GM19025 (cell line): ENCODE measurements around the gene SCFD2.
"Not testable (repeated sequence)": the region's sequence is repeated elsewhere in the genome, so short reads cannot be mapped to it uniquely, and the experiment has no call there.

ENCODE experiments used
- ATAC-seq: cut with Tn5 transposase; IDR thresholded peaks from one replicate; pipeline ENCODE4 v1.9.1; 2021; ENCODE audit warnings: mild to moderate bottlenecking, low read depth, moderate library complexity; ENCODE audit not compliant: unreplicated experiment

Gene SCFD2

DNA sequence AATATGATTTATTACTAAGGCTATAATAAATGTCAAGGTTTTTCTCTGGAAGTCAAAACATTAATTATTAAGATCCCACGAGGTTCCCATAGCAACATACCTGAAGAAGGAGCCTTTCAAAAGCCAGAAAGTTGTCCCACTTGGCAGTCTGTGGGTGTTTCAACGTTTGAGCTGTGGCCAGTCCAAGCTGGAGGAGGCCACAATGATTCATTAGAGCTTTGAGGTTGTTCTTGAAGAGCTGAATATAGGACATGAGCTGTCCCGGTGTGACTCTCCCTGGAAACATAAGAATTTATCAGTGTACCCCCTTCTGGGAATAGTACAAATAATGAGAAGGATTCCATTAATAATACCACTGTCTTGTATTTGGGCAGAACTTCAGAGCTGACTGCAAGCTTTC is 92.1 kb downstream of the SCFD2 start:
- no peak for ATAC-seq

DNA sequence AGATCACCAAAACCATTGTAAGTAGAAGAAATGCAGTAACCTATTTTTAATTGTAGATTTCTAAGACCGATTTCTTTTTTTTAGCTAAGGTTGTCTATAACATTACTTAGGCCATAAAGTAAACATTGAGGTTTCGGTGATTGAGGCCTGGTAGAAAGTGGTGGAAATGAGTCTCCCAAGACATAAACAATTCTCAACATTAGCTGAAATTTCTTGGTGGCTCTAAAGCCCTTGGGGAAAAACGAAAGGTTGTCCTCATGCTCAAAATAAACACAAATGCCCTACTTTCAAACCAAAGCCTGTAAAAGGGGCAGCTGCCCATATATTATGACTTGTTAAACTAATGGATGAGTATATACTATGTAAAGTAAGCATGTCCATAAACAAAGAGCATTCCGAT is 98.8 kb downstream of the SCFD2 start:
- ATAC-seq = no peak

DNA sequence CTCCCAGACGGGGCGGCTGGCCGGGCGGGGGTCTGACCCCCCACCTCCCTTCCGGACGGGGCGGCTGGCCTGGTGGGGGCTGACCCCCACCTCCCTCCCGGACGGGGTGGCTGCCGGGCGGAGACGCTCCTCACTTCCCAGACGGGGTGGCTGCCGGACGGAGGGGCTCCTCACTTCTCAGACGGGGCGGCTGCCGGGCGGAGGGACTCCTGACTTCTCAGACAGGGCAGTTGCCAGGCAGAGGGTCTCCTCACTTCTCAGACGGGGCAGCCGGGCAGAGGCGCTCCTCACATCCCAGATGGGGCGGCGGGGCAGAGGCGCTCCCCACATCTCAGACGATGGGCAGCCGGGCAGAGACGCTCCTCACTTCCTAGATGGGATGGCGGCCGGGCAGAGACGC is 109.9 kb downstream of the SCFD2 start:
- ATAC-seq = not testable (repeated sequence)

DNA sequence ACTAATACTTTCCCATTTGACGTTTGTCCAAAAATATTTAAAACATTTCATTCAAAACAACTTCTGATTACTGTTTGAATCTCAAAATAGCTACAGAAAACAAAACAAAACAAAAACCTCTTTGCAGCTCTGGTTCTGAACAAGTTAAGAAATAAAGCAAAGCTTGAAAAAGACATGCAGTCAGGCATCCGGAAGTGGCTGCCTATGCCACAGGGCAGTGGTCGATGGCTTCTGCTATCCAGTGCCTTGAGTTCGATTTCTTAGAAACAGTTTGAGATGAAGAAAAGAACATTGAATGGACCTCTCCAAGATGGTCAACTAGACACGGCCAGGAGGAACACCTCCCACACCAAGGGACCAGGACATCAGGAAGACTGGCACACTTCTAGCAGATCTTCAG is 125.3 kb downstream of the SCFD2 start:
- no peak for ATAC-seq

DNA sequence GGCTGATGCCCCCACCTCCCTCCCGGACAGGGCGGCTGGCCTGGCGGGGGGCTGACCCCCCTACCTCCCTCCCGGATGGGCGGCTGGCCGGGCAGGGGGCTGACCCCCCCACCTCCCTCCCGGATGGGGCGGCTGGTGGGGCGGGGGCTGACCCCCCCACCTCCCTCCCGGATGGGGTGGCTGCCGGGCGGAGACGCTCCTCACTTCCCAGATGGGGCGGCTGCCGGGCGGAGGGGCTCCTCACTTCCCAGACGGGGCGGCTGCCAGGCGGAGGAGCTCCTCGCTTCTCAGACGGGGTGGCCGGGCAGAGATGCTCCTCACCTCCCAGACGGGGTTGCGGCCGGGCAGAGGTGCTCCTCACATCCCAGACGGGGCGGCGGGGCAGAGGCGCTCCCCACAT is 127.5 kb downstream of the SCFD2 start:
- ATAC-seq = not testable (repeated sequence)

DNA sequence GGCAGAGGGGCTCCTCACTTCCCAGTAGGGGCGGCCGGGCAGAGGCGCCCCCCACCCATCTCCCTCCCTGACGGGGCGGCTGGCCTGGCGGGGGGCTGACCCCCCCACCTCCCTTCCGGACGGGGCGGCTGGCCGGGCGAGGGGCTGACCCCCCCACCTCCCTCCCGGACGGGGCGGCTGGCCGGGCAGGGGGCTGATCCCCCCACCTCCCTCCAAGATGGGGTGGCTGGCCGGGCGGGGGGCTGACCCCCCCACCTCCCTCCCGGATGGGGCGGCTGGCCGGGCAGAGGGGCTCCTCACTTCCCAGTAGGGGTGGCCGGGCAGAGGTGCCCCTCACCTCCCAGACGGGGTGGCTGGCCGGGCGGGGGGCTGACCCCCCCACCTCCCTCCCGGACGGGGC is 128.1 kb downstream of the SCFD2 start:
- ATAC-seq = not testable (repeated sequence)

DNA sequence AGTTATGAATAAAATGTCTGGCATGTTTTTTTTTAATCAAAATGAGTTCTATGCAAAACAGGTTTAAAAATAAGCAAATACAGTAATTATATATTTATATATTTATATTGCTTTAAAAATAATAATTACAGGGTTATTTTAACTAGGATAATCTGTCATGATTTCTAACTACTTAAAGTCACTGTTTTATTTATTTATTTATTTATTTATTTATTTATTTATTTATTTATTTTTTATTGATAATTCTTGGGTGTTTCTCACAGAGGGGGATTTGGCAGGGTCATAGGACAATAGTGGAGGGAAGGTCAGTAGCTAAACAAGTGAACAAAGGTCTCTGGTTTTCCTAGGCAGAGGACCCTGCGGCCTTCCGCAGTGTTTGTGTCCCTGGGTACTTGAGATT is 129.2 kb downstream of the SCFD2 start:
- ATAC-seq = not testable (repeated sequence)

DNA sequence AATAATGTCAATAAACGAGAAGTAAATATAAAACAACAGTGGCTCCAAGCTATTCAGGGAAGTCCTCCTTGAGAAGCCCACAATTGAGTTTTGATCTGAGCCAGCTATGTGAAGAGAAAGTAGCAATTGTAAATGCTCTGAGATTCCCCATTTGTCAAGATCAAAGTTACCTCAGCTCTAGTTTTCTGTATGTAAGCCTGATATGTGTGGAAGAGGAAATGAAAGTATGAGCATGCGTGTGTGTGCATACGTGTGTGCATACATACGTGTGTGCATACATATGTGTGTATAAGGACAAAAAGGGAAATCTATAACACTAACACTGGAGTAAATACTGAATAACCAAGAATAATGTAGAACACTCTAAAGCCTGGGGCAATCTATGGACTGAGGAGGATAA is 130.3 kb downstream of the SCFD2 start:
- ATAC-seq = no peak

DNA sequence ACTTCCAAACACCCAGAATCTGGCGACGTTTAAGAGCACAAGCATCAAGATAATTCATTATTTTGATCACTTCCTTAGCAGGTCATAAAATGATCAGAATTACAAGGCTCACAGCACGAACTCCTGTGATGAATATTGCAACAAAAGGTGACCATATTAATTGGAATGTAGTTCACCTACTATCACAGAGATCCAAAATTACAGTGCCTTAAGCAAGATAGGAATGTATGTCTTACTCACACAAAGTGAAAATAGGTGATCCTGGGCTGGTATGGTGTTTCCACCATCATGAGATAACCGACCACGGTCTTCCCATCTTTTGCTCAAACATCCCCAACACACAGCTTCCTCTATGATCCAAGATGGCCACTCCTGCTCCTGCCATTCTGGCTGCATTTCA is 131.2 kb downstream of the SCFD2 start:
- ATAC-seq = no peak

DNA sequence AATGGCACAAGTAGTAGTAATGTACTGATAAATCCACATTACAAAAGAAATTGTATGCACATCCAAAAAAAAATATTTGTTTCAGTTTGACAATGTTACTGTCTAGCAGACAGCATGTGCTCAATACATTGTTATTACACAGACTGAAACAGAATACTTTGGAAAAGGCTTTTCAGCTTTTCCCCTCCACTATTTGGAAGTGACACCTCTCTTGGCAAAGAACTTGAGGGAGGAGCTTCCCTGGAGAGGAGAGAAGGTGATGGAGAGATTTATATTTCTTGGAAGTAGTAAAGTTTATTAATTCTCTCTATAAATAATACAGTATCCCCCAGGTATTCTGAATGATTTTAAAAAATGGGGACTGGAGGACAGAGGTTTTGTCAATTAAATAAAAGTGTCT is 131.8 kb downstream of the SCFD2 start:
- ATAC-seq = no peak

DNA sequence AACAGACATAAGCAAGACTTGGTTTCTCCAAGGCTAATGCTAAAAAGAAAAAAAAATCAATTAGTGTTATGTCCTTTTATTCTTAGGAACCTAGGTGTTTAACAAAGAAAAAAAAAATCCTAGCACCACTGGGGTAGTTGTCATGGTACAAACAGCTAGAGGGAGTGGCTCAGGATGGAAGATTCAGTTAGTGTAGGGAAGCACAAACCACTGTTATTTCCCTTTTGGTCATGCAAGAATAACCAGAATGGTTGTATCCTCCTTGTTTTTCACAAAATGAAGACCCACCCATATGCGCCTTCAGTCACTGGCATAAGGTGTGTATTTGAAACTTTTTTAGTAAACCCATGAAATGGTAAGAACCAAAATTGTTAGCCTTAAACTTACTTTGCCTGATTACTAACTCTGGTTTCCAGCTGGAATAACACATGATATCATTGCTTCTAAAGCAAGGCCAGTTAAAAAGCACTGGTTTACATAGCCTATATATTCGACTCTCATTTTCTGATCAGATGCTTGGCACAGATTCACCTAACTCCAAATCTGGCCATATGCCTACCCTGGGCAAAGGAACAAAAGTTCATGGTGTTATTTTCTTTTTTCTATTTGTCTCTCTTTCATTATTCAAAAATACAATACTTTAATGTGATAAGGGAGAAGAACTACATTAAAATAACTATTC is 132.6 kb downstream of the SCFD2 start:
- ATAC-seq = no peak

DNA sequence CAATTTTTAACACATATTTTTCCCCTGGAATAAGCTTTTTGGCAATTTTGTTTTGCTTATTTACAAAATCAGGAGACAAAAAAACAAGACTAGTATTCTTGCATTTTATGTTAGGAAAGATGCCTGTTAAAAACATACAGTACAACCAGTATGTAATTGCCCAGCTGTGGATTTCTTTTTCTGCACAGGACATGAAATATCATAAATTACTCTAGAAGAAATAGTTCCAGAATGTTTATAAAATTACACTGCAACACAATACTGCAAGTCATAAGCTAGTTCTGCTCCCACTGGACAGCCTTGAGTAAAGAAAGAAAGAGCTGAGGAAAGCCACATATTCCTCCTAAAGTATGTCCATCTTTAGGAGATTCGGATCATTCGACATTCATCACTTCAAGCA is 133.5 kb downstream of the SCFD2 start:
- no peak for ATAC-seq

DNA sequence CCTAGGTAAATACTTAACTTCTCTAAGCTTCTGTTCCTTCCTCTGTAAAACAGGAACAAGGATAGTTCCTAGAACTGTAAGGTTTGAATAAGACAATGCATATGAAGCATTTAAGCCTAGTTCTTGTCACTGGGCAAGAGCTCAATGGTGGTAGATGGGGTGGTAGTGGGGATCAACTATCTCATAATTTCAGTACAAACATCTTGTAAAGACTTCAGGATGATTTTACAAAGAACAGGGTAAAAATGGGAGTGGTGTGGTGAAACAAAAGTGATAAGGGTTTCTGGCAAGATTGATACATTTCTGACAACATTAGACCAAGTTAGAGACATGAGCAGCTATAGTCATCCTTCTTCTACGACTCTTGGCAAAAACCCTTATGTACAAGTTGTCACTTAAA is 137.8 kb downstream of the SCFD2 start:
- ATAC-seq = no peak

DNA sequence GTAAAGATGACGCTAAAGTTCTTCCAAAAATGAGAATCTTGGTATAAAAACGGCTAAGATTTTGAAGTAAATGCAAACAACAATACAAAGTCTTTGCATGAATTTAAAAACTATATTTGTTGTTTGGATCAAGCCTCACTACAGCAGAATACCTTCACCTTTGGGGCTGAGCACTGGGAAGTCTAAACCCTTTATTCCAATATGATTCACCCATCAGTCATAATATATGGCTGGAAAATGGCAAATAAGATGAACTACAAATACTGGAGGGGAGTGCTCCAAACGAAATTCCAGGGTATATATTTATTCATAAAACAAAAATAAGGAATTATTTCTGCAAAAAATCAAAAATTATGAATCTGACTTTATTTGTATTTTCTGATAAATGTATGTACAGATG is 138.4 kb downstream of the SCFD2 start:
- no peak for ATAC-seq

DNA sequence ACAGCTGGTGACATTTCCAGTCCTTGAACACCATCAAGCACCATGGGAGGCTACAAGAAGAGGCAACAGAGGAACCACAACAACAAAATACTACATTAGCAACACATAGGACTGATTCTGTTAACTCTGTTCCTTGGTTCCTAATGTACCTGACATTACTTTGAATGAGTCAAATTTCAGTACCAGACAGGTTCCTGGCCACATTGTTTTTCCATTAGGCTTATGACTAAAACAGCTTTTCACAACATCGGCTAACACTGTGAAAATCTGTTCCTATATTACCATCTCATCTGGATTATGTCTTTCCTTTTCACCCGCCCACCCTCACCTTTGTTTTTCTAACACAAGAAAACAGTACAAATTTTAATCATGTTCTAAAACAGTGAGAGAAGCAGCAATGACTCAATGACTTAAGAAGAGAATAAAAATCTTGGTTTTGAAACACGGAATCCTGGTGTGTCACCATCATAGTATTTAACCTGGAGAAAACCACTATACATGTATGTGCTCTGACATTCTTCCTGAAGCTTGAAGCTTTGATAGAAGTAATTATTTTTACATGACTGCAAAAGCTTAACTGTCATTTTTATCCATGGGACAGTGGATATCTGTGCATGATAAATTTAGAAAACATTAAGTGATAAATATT is 143.9 kb downstream of the SCFD2 start:
- ATAC-seq = no peak

DNA sequence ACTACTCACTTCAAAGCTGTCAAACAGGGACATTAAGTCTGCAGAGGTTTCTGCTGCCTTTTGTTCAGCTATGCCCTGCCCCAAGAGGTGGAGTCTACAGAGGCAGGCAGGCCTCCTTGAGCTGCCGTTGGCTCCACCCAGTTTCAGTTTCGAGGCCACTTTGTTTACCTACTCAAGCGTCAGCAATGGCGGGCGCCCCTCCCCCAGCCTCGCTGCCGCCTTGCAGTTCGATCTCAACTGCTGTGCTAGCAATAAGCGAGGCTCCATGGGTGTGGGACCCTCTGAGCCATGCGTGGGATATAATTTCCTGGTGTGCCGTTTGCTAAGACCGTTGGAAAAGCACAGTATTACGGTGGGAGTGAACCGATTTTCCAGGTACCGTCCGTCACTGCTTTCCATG is 146.7 kb downstream of the SCFD2 start:
- not testable (repeated sequence) for ATAC-seq

DNA sequence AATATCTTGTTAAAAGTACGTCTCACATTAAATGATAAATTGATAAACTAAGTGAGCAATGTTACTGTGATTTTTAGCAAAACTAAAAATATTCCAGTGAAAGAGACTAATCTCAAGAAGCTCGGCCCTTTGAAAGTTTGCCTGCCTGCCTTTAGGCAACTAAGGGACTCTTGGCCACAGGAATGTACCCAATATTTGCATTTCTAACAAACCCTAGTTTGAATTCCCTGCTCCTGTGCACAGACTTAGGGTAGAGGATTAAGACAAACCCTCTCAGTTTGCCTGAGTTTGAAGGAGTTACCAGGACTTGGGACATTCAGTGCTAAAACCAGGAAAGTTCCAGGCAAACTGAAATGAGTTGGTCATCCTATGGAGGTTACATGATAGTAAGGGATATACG is 157.1 kb downstream of the SCFD2 start:
- no peak for ATAC-seq

DNA sequence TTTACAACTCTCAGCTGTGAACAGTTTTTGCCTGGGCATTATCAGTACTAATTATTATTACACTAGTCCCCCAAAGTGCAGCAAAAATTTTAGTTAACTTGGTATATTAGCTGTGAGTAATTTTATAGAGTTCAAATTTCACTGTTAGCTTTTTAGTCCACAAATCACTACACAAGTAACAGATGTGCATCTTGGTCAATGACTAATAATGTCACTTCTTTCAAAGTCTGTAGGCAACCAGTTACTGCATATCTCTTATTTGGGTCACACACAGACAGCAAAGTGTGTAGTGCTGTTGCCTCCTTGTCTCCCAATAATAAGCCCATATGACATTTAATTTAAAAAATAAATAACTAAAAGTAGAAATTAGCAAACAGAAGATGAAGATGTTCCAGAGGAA is 159.9 kb downstream of the SCFD2 start:
- ATAC-seq = no peak

DNA sequence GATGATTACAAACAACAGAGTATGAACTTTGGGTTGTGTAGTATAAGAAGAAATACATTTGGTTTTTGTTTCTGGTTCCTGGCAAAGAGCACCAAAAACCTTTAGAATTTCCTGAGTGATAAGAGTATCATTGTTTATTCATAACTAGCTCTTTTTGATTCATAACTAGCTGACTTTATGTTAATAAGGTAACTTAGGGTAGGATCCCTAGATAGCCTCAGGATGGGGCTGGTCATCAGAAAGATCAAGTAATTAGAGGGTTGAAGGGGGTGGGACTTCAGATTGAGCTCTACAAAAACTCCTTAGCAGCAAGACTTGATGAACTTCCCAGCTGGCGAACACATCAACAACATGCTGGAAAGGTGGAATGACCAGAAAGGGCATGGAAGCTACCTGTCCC is 166.5 kb downstream of the SCFD2 start:
- no peak for ATAC-seq

DNA sequence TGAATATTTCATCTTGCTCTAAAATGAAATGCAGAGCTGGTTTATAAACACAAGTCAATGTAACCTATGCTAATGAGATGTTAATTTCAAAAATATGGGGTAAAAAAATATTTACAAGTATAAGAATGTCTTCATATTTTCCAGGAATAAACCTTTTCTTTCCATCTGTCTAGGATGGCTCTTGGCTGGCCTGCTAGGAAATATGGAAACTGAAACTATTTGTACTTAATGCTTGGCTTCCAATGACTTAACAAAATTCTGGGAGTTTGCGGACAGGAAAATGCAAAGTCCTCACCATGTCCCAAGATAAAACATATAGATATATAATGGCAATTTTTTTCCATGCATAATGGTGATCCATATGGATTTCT is 168.1 kb downstream of the SCFD2 start:
- no peak for ATAC-seq

DNA sequence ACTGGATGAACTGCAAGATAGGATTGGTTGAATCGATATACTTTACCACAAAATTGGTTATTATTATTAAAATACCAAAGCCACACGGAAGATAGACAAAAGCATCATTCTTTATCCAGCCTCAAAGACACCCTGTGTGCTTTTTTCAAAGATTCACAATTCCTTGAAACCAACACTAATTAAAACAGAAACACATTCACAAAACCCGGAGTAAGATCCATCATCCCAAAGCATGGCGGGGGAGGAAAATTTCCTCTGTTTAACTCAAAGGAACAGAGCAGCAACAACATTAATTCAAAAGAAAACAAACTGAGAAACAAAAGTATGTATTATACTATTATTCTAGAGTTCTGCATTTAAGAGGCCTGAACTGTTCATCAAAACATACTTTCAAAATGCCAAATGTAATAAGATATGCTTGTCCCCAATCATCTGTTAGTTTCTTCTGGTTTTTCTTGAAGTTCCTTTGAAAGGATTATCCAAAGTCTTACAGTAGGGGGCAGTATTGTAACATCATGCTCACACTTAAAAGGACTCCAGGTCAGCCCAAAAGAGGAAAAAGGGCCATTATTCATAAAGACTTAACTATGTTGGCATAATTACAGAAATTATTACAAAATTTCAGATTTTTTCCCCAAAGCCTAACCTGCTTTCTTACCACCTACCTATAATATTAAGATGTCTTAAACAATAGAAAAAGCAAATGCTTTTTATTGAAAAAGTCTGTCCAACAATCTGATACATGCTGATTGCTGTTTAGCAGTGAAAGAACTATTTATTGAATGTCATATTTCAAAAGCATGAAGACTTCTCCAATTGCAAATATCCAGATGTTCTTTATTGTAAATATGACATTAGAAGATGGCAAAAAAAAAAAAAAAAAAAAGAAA is 168.7 kb downstream of the SCFD2 start:
- no peak for ATAC-seq
